Measurements from ENCODE around the gene NOSIP. TPM values are rescaled to one million over a fixed set of nuclear protein-coding genes. Genes with fewer than 3 reads are reported as not detected.
A peak's percentile ranks its signal among the peaks of the same experiment; 100 is the strongest.

The NOSIP gene
- polyA plus RNA-seq, 4 donors: 51.8 to 181 (median 134) TPM

DNA sequence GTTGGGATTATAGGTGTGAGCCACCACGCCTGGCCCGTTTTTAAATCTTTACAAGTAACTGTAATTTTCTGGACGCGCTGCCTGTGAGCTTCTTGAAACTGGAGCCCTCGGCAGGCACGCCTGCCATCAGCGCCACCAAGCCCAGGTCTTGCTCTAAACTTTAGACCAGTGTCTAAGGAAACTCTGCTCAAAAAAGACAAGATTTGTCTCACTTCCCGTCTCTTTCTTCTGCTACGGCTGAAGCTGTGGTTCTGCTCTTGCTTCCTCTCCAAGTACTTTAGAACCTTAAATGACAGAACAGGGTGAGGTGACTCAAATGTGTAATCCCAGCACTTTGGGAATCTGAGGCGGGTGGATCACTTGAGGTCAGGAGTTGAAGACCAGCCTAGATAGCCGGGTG lies 27.6 kb downstream of the NOSIP start:
- peak in 1 of 2 donors; percentile 65 for DNase-seq

GRCh38 chr19:49551531-49551930 lies 28.8 kb downstream of the NOSIP start:
- 87 to 95% (median 95%) methylated on average over 7 of the region's 7 CpGs for WGBS, 3 donors
- H3K27me3 ChIP-seq (ENCODE audit: control insufficient read depth in 3 of 3, insufficient read depth in 3 of 3, low read length in 3 of 3): no peaks in the 10 kb centered on the region
- no peaks in the 10 kb centered on the region for H3K9me3 ChIP-seq (ENCODE audit: control insufficient read depth in 2 of 2, insufficient read depth in 1 of 2, low read depth in 1 of 2, low read length in 1 of 2)
- peaks cover 3 to 72% (median 8%) of the 10 kb centered on the region in 3 donors for H3K36me3 ChIP-seq (ENCODE audit: control insufficient read depth in 3 of 3, insufficient read depth in 2 of 3, low read depth in 1 of 3, low read length in 3 of 3)
- DNase-seq (no peak), FAIRE-seq (no peak)
- no peak overlapping the region for H3K27ac ChIP-seq (ENCODE audit: low read depth in 1 of 3, low read length in 2 of 3)
- H3K4me3 ChIP-seq (ENCODE audit: low read depth in 1 of 3, low read length in 3 of 3): no peak overlapping the region
- peaks cover 0 to 36% (median 8%) of the 10 kb centered on the region in 3 donors for H3K4me1 ChIP-seq (ENCODE audit: control insufficient read depth in 3 of 3, insufficient read depth in 2 of 3, low read depth in 1 of 3, low read length in 2 of 3)

More for the DNA sequence above, 27.6 kb downstream of the NOSIP start:
- peaks cover 11 to 81% (median 13%) of the 10 kb centered on the region in 3 donors for H3K36me3 ChIP-seq (ENCODE audit: control insufficient read depth in 3 of 3, insufficient read depth in 2 of 3, low read depth in 1 of 3, low read length in 3 of 3)
- peak overlapping the region; percentile 62 to 91 (median 76) for H3K27ac ChIP-seq (ENCODE audit: low read depth in 1 of 3, low read length in 2 of 3)
- H3K27me3 ChIP-seq (ENCODE audit: control insufficient read depth in 3 of 3, insufficient read depth in 3 of 3, low read length in 3 of 3): no peaks in the 10 kb centered on the region
- peaks cover 0 to 38% (median 8%) of the 10 kb centered on the region in 3 donors for H3K4me1 ChIP-seq (ENCODE audit: control insufficient read depth in 3 of 3, insufficient read depth in 2 of 3, low read depth in 1 of 3, low read length in 2 of 3)
- no peak overlapping the region for H3K4me3 ChIP-seq (ENCODE audit: low read depth in 1 of 3, low read length in 3 of 3)
- WGBS, 3 donors: 39 to 63% (median 45%) methylated on average over 11 of the region's 11 CpGs
- no peaks in the 10 kb centered on the region for H3K9me3 ChIP-seq (ENCODE audit: control insufficient read depth in 2 of 2, insufficient read depth in 1 of 2, low read depth in 1 of 2, low read length in 1 of 2)
- FAIRE-seq: no peak

- Histone ChIP-seq H3K9me3 (ENCODE audit: control insufficient read depth in 2 of 2, insufficient read depth in 1 of 2, low read depth in 1 of 2, low read length in 1 of 2) (no peaks in the 10 kb centered on the region), H3K4me3 (ENCODE audit: low read depth in 1 of 3, low read length in 3 of 3) (no peak overlapping the region), H3K36me3 (ENCODE audit: control insufficient read depth in 3 of 3, insufficient read depth in 2 of 3, low read depth in 1 of 3, low read length in 3 of 3) (peaks cover 0 to 66% (median 8%) of the 10 kb centered on the region in 3 donors), H3K27me3 (ENCODE audit: control insufficient read depth in 3 of 3, insufficient read depth in 3 of 3, low read length in 3 of 3) (no peaks in the 10 kb centered on the region), H3K27ac (ENCODE audit: low read depth in 1 of 3, low read length in 2 of 3) (peak overlapping the region; percentile 44 to 90 (median 72)), H3K4me1 (ENCODE audit: control insufficient read depth in 3 of 3, insufficient read depth in 2 of 3, low read depth in 1 of 3, low read length in 2 of 3) (peaks cover 0 to 19% (median 0%) of the 10 kb centered on the region in 3 donors)
- no peak for FAIRE-seq
- DNase-seq: peak; percentile 60 to 89
- WGBS, 3 donors: 13 to 46% (median 20%) methylated on average over 13 of the region's 13 CpGs
Observed at GRCh38 chr19:49549045-49549444, 31.3 kb downstream of the NOSIP start.

- Histone ChIP-seq H3K27ac (ENCODE audit: low read depth in 1 of 3, low read length in 2 of 3) (peak overlapping the region in 1 of 3 donors; percentile 42), H3K27me3 (ENCODE audit: control insufficient read depth in 3 of 3, insufficient read depth in 3 of 3, low read length in 3 of 3) (no peaks in the 10 kb centered on the region), H3K4me3 (ENCODE audit: low read depth in 1 of 3, low read length in 3 of 3) (no peak overlapping the region), H3K9me3 (ENCODE audit: control insufficient read depth in 2 of 2, insufficient read depth in 1 of 2, low read depth in 1 of 2, low read length in 1 of 2) (no peaks in the 10 kb centered on the region), H3K36me3 (ENCODE audit: control insufficient read depth in 3 of 3, insufficient read depth in 2 of 3, low read depth in 1 of 3, low read length in 3 of 3) (peaks cover 0 to 77% (median 12%) of the 10 kb centered on the region in 3 donors), H3K4me1 (ENCODE audit: control insufficient read depth in 3 of 3, insufficient read depth in 2 of 3, low read depth in 1 of 3, low read length in 2 of 3) (peaks cover 0 to 7% (median 0%) of the 10 kb centered on the region in 3 donors)
- 4 to 9% (median 6%) methylated on average over 9 of the region's 9 CpGs for WGBS, 3 donors
- FAIRE-seq: peak; percentile 51
- peak; percentile 94 for DNase-seq
Observed at GRCh38 chr19:49546825-49547565, 33.4 kb downstream of the NOSIP start.

DNA sequence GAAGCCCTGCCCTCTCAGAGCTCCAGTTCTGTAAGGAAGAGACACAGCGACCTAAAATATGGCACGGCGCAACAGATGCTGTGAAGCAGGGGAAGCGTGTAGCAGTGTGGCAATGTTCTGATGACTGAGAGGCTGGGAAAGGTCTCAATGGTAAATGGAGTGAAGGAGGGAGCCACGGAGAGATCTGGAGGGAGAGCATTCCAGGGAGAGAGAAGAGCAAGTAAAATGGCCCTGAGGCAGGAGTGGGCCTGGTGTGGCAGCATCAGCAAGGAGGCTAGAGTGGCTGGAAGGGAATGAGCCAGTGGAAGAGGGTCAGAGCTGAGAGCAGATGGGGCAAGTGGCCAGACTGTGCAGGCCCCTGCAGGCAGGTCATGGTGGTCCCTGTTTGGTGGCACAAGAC lies 36.2 kb downstream of the NOSIP start:
- Histone ChIP-seq H3K9me3 (ENCODE audit: control insufficient read depth in 2 of 2, insufficient read depth in 1 of 2, low read depth in 1 of 2, low read length in 1 of 2) (no peaks in the 10 kb centered on the region), H3K27ac (ENCODE audit: low read depth in 1 of 3, low read length in 2 of 3) (no peak overlapping the region), H3K36me3 (ENCODE audit: control insufficient read depth in 3 of 3, insufficient read depth in 2 of 3, low read depth in 1 of 3, low read length in 3 of 3) (peaks cover 0 to 78% (median 10%) of the 10 kb centered on the region in 3 donors), H3K27me3 (ENCODE audit: control insufficient read depth in 3 of 3, insufficient read depth in 3 of 3, low read length in 3 of 3) (no peaks in the 10 kb centered on the region), H3K4me3 (ENCODE audit: low read depth in 1 of 3, low read length in 3 of 3) (no peak overlapping the region), H3K4me1 (ENCODE audit: control insufficient read depth in 3 of 3, insufficient read depth in 2 of 3, low read depth in 1 of 3, low read length in 2 of 3) (peaks cover 0 to 5% (median 0%) of the 10 kb centered on the region in 3 donors)
- 72 to 82% (median 73%) methylated on average over 5 of the region's 5 CpGs for WGBS, 3 donors
- DNase-seq (no peak), FAIRE-seq (no peak)

- Histone ChIP-seq H3K36me3 (ENCODE audit: control insufficient read depth in 3 of 3, insufficient read depth in 2 of 3, low read depth in 1 of 3, low read length in 3 of 3) (peaks cover 0 to 79% (median 10%) of the 10 kb centered on the region in 3 donors), H3K27me3 (ENCODE audit: control insufficient read depth in 3 of 3, insufficient read depth in 3 of 3, low read length in 3 of 3) (no peaks in the 10 kb centered on the region), H3K9me3 (ENCODE audit: control insufficient read depth in 2 of 2, insufficient read depth in 1 of 2, low read depth in 1 of 2, low read length in 1 of 2) (no peaks in the 10 kb centered on the region), H3K4me1 (ENCODE audit: control insufficient read depth in 3 of 3, insufficient read depth in 2 of 3, low read depth in 1 of 3, low read length in 2 of 3) (no peaks in the 10 kb centered on the region), H3K27ac (ENCODE audit: low read depth in 1 of 3, low read length in 2 of 3) (no peak overlapping the region), H3K4me3 (ENCODE audit: low read depth in 1 of 3, low read length in 3 of 3) (no peak overlapping the region)
- FAIRE-seq (no peak), DNase-seq (no peak)
- WGBS, 3 donors: 87 to 93% (median 92%) methylated on average over 14 of the region's 14 CpGs
Observed at GRCh38 chr19:49543032-49543431, 37.3 kb downstream of the NOSIP start.

DNA sequence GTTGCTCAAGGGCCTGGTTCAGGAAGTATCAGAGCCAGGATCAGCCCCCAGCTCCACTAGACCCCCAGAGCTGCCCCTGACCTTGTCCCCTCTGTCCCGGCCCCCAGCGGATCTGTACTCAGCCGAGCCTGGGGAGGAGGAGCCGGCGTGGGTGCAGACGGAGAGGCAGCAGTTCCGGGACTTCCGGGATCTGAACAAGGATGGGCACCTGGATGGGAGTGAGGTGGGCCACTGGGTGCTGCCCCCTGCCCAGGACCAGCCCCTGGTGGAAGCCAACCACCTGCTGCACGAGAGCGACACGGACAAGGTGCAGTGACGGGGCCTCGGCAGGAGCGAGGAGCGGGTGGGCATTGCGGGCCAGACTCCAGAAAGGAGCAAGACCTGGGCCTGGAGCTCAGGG lies 37.9 kb downstream of the NOSIP start:
- DNase-seq: no peak
- Histone ChIP-seq H3K4me3 (ENCODE audit: low read depth in 1 of 3, low read length in 3 of 3) (no peak overlapping the region), H3K4me1 (ENCODE audit: control insufficient read depth in 3 of 3, insufficient read depth in 2 of 3, low read depth in 1 of 3, low read length in 2 of 3) (no peaks in the 10 kb centered on the region), H3K36me3 (ENCODE audit: control insufficient read depth in 3 of 3, insufficient read depth in 2 of 3, low read depth in 1 of 3, low read length in 3 of 3) (peaks cover 0 to 80% (median 10%) of the 10 kb centered on the region in 3 donors), H3K9me3 (ENCODE audit: control insufficient read depth in 2 of 2, insufficient read depth in 1 of 2, low read depth in 1 of 2, low read length in 1 of 2) (no peaks in the 10 kb centered on the region), H3K27ac (ENCODE audit: low read depth in 1 of 3, low read length in 2 of 3) (no peak overlapping the region), H3K27me3 (ENCODE audit: control insufficient read depth in 3 of 3, insufficient read depth in 3 of 3, low read length in 3 of 3) (no peaks in the 10 kb centered on the region)
- WGBS, 3 donors: 85 to 93% (median 92%) methylated on average over 16 of the region's 16 CpGs
- no peak for FAIRE-seq

- Histone ChIP-seq H3K27me3 (ENCODE audit: control insufficient read depth in 3 of 3, insufficient read depth in 3 of 3, low read length in 3 of 3) (no peaks in the 10 kb centered on the region), H3K9me3 (ENCODE audit: control insufficient read depth in 2 of 2, insufficient read depth in 1 of 2, low read depth in 1 of 2, low read length in 1 of 2) (no peaks in the 10 kb centered on the region), H3K36me3 (ENCODE audit: control insufficient read depth in 3 of 3, insufficient read depth in 2 of 3, low read depth in 1 of 3, low read length in 3 of 3) (peaks cover 3 to 84% (median 11%) of the 10 kb centered on the region in 3 donors), H3K4me3 (ENCODE audit: low read depth in 1 of 3, low read length in 3 of 3) (no peak overlapping the region), H3K27ac (ENCODE audit: low read depth in 1 of 3, low read length in 2 of 3) (no peak overlapping the region), H3K4me1 (ENCODE audit: control insufficient read depth in 3 of 3, insufficient read depth in 2 of 3, low read depth in 1 of 3, low read length in 2 of 3) (no peaks in the 10 kb centered on the region)
- WGBS, 3 donors: 81 to 87% (median 85%) methylated on average over 6 of the region's 6 CpGs
- FAIRE-seq (no peak), DNase-seq (no peak)
Observed at GRCh38 chr19:49541914-49542313, 38.4 kb downstream of the NOSIP start.

Measured in small intestine (tissue), 7 donors.